MCF 10A (cell line): Measurements from ENCODE around the gene CYSLTR2. TPM values are rescaled to one million over a fixed set of nuclear protein-coding genes. Genes with fewer than 3 reads are reported as not detected.

ENCODE experiments used
- BruUV-seq: library from RNA; stranded (reverse); fragments of 400-500 nt; replicated peaks from 2 replicates; lab custom pipeline; 2021; lab: Mats Ljungman, UMichigan
- CTCF ChIA-PET: fragments of 300-600 bp; sonication (Branson Sonifier 250); formaldehyde crosslinking; extraction: SDS; loops from one replicate; lab custom pipeline; 2021; ENCODE audit warnings: antibody characterized with exemption, inconsistent platforms; lab: Yijun Ruan, JAX
- POLR2A ChIA-PET: fragments of 300-600, 350-650 bp; sonication (Branson Sonifier 250); formaldehyde crosslinking; extraction: SDS; loops from one replicate; lab custom pipeline; 2020; ENCODE audit warnings: antibody characterized with exemption, inconsistent platforms; lab: Yijun Ruan, JAX
- DNase-seq: peaks from one replicate; pipeline ENCODE4 v3.0.0-alpha.2; 2018; ENCODE audit not compliant: unreplicated experiment
- H3K27ac Mint-ChIP-seq: one replicate; pipeline ENCODE4 v1.8.0; 2022; ENCODE audit warnings: mild to moderate bottlenecking, low read depth, mixed read lengths; ENCODE audit not compliant: unreplicated experiment
- H3K27me3 Mint-ChIP-seq: one replicate; pipeline ENCODE4 v1.8.0; 2022; ENCODE audit warnings: mixed read lengths; ENCODE audit not compliant: insufficient read depth, unreplicated experiment
- H3K36me3 Mint-ChIP-seq: one replicate; pipeline ENCODE4 v1.8.0; 2022; ENCODE audit warnings: mild to moderate bottlenecking, moderate library complexity, mixed read lengths; ENCODE audit not compliant: insufficient read depth, unreplicated experiment
- H3K4me1 Mint-ChIP-seq: one replicate; pipeline ENCODE4 v1.8.0; 2022; ENCODE audit warnings: mixed read lengths; ENCODE audit not compliant: insufficient read depth, unreplicated experiment
- H3K4me3 Mint-ChIP-seq: one replicate; pipeline ENCODE4 v1.8.0; 2022; ENCODE audit warnings: mild to moderate bottlenecking, moderate library complexity, mixed read lengths; ENCODE audit not compliant: unreplicated experiment
- H3K9me3 Mint-ChIP-seq: one replicate; pipeline ENCODE4 v1.8.0; 2022; ENCODE audit warnings: mixed read lengths; ENCODE audit not compliant: unreplicated experiment
- CTCF ChIP-seq: fragments of 200-600 bp; IDR thresholded peaks from one replicate; pipeline ENCODE4 v1.8.0; 2022; ENCODE audit warnings: antibody characterized with exemption, mild to moderate bottlenecking; ENCODE audit not compliant: unreplicated experiment
- intact Hi-C: fragments of 100-400 bp; cut with micrococcal nuclease; formaldehyde crosslinking; loops from 2 replicates; pipeline ENCODE4 v1.14.1; 2022
- total RNA-seq: library from RNA; stranded (reverse); gene quantifications from 2 replicates; pipeline ENCODE4 v1.2.3, GENCODE V29; 2022

CYSLTR2 gene
- total RNA-seq, 1 experiment from 2014 or later = not detected

GRCh38 chr13:48631441-48631840 lies 22.3 kb upstream of the CYSLTR2 start:
- intact Hi-C loops = no loop called here
- no peaks in the 10 kb centered on the region for H3K27me3 Mint-ChIP-seq
- CTCF ChIA-PET = interaction anchor here (0.6 to 0.8 kb wide), 2 partner anchors 51 to 159 kb away, joined by 3 read pairs; no protein-coding TSS in a partner anchor

GRCh38 chr13:48633700-48634099 lies 20.0 kb upstream of the CYSLTR2 start:
- H3K9me3 Mint-ChIP-seq = peaks cover 7% of the 10 kb centered on the region
- no peak for TF ChIP-seq CTCF
- intact Hi-C loops = no loop called here
- DNase-seq = no peak
- no peak overlapping the region for H3K27ac Mint-ChIP-seq
- H3K36me3 Mint-ChIP-seq = no peaks in the 10 kb centered on the region
- H3K27me3 Mint-ChIP-seq = no peaks in the 10 kb centered on the region
- CTCF ChIA-PET = no interaction called here
- POLR2A ChIA-PET = no interaction called here
- no peaks in the 10 kb centered on the region for H3K4me1 Mint-ChIP-seq
- no TSS peak for BruUV-seq
- H3K4me3 Mint-ChIP-seq = no peak overlapping the region

More at GRCh38 chr13:48631441-48631840, 22.3 kb upstream of the CYSLTR2 start:
- no peak overlapping the region for H3K4me3 Mint-ChIP-seq
- H3K36me3 Mint-ChIP-seq = no peaks in the 10 kb centered on the region
- POLR2A ChIA-PET = interaction anchor here (0.7 kb wide), 1 partner anchor 58 kb away, joined by 3 read pairs; no protein-coding TSS in a partner anchor
- H3K4me1 Mint-ChIP-seq = no peaks in the 10 kb centered on the region
- no peak overlapping the region for H3K27ac Mint-ChIP-seq
- H3K9me3 Mint-ChIP-seq = peaks cover 14% of the 10 kb centered on the region
- BruUV-seq = no TSS peak
- DNase-seq = no peak
- no peak for TF ChIP-seq CTCF

GRCh38 chr13:48634636-48635035 lies 19.1 kb upstream of the CYSLTR2 start:
- Mint-ChIP-seq H3K9me3 (no peaks in the 10 kb centered on the region), H3K36me3 (no peaks in the 10 kb centered on the region), H3K4me1 (no peaks in the 10 kb centered on the region), H3K27ac (no peak overlapping the region), H3K4me3 (no peak overlapping the region), H3K27me3 (peaks cover 4% of the 10 kb centered on the region)
- DNase-seq = no peak
- POLR2A ChIA-PET = no interaction called here
- no peak for TF ChIP-seq CTCF
- BruUV-seq = no TSS peak
- CTCF ChIA-PET = no interaction called here
- intact Hi-C loops = no loop called here

GRCh38 chr13:48635478-48635877 lies 18.3 kb upstream of the CYSLTR2 start:
- BruUV-seq = no TSS peak
- ChIA-PET POLR2A (interaction anchor here (0.6 kb wide), 1 partner anchor 137 kb away, joined by 3 read pairs; no protein-coding TSS in a partner anchor), CTCF (interaction anchor here (0.6 kb wide), 1 partner anchor 15 kb away, joined by 4 read pairs; no protein-coding TSS in a partner anchor)
- H3K4me3 Mint-ChIP-seq = no peak overlapping the region
- H3K36me3 Mint-ChIP-seq = no peaks in the 10 kb centered on the region
- H3K27ac Mint-ChIP-seq = no peak overlapping the region
- TF ChIP-seq CTCF = no peak
- H3K27me3 Mint-ChIP-seq = peaks cover 12% of the 10 kb centered on the region
- H3K9me3 Mint-ChIP-seq = no peaks in the 10 kb centered on the region
- DNase-seq = no peak
- intact Hi-C loops = no loop called here
- H3K4me1 Mint-ChIP-seq = no peaks in the 10 kb centered on the region
